HEK293 (cell line): Measurements from ENCODE around the gene TTLL1.

Experiments used
- CTCF ChIA-PET: fragments of 350-600 bp; formaldehyde crosslinking; extraction: SDS; loops from one replicate; lab custom pipeline; 2021; ENCODE audit warnings: antibody characterized with exemption; lab: Yijun Ruan, JAX
- POLR2A ChIA-PET: fragments of 300-600 bp; formaldehyde crosslinking; extraction: SDS; loops from one replicate; lab custom pipeline; 2020; ENCODE audit warnings: antibody characterized with exemption, inconsistent platforms; lab: Yijun Ruan, JAX
- H3K27ac ChIP-seq: fragments of 200-500 bp; sonication (Bioruptor generic); 2 replicates; pipeline ENCODE4 v1.5.1; 2014; ENCODE audit warnings: low read depth, low read length, control low read depth, inconsistent platforms; ENCODE audit errors: extremely low read depth
- H3K36me3 ChIP-seq, 2 experiments: fragments of 200-500 bp in 1 of 2; sonication (Bioruptor generic) in 1 of 2; 1 replicate in 1 of 2; 2 replicates in 1 of 2; pipeline ENCODE4 v1.5.1; 2014 to 2017; ENCODE audit warnings: inconsistent platforms in 2 of 2, low read length in 2 of 2; ENCODE audit not compliant: control insufficient read depth in 2 of 2, insufficient read depth in 1 of 2
- H3K4me1 ChIP-seq: fragments of 200-500 bp; sonication (Bioruptor generic); 2 replicates; pipeline ENCODE4 v1.5.1; 2014; ENCODE audit warnings: mild to moderate bottlenecking, low read length, inconsistent platforms; ENCODE audit not compliant: control insufficient read depth, insufficient read depth
- H3K4me3 ChIP-seq: 2 replicates; pipeline ENCODE4 v1.5.1; 2011; ENCODE audit warnings: low read depth, mild to moderate bottlenecking, control low read depth, low read length, moderate library complexity
- H3K9me3 ChIP-seq: fragments of 200-500 bp; sonication (Bioruptor generic); 2 replicates; pipeline ENCODE4 v1.5.1; 2014; ENCODE audit warnings: low read depth, low read length, inconsistent platforms; ENCODE audit not compliant: control insufficient read depth, insufficient read depth
- BCL11B ChIP-seq: fragments of 450-650 bp; formaldehyde crosslinking; IDR thresholded peaks from 2 replicates; pipeline ENCODE4 v1.5.1; 2016; ENCODE audit warnings: low read depth, missing biosample characterization, missing genetic modification characterization
- BCL6B ChIP-seq: fragments of 450-650 bp; formaldehyde crosslinking; IDR thresholded peaks from 2 replicates; pipeline ENCODE4 v1.5.1; 2017; ENCODE audit warnings: missing biosample characterization, missing genetic modification characterization
- FEZF1 ChIP-seq: fragments of 450-650 bp; formaldehyde crosslinking; IDR thresholded peaks from 2 replicates; pipeline ENCODE4 v1.5.1; 2016; ENCODE audit warnings: missing biosample characterization, missing genetic modification characterization
- GLIS2 ChIP-seq: fragments of 450-650 bp; formaldehyde crosslinking; IDR thresholded peaks from 2 replicates; pipeline ENCODE4 v1.5.1; 2016; ENCODE audit warnings: missing biosample characterization, missing genetic modification characterization
- KLF1 ChIP-seq: fragments of 450-650 bp; formaldehyde crosslinking; IDR thresholded peaks from 2 replicates; pipeline ENCODE4 v1.5.1; 2016; ENCODE audit warnings: missing biosample characterization, missing genetic modification characterization
- KLF17 ChIP-seq: fragments of 450-650 bp; formaldehyde crosslinking; IDR thresholded peaks from 2 replicates; pipeline ENCODE4 v1.5.1; 2016; ENCODE audit warnings: missing biosample characterization, missing genetic modification characterization
- KLF7 ChIP-seq: fragments of 450-650 bp; formaldehyde crosslinking; IDR thresholded peaks from 2 replicates; pipeline ENCODE4 v1.5.1; 2016; ENCODE audit warnings: missing biosample characterization, missing genetic modification characterization, borderline replicate concordance
- KLF9 ChIP-seq: fragments of 450-650 bp; formaldehyde crosslinking; IDR thresholded peaks from 2 replicates; pipeline ENCODE4 v1.5.1; 2016; ENCODE audit warnings: missing biosample characterization, missing genetic modification characterization, low read depth
- MEIS1 ChIP-seq: sonication (generic); formaldehyde crosslinking; IDR thresholded peaks from 2 replicates; pipeline ENCODE4 v1.8.1; 2022; ENCODE audit warnings: missing genetic modification reagents, mild to moderate bottlenecking, borderline replicate concordance
- PBX3 ChIP-seq: sonication (generic); formaldehyde crosslinking; IDR thresholded peaks from 2 replicates; pipeline ENCODE4 v1.8.1; 2022; ENCODE audit warnings: mild to moderate bottlenecking, moderate library complexity, missing genetic modification reagents
- SCRT1 ChIP-seq: fragments of 450-650 bp; formaldehyde crosslinking; IDR thresholded peaks from 2 replicates; pipeline ENCODE4 v1.5.1; 2016; ENCODE audit warnings: missing biosample characterization, missing genetic modification characterization, borderline replicate concordance
- SCRT2 ChIP-seq: fragments of 450-650 bp; formaldehyde crosslinking; IDR thresholded peaks from 2 replicates; pipeline ENCODE4 v1.5.1; 2016; ENCODE audit warnings: missing biosample characterization, missing genetic modification characterization
- SETDB1 ChIP-seq: IDR thresholded peaks from one replicate; pipeline ENCODE4 v1.6.1; 2017; ENCODE audit warnings: mild to moderate bottlenecking, low read length, moderate library complexity, mixed read lengths; ENCODE audit not compliant: insufficient read length
- SP2 ChIP-seq: fragments of 450-650 bp; formaldehyde crosslinking; IDR thresholded peaks from 2 replicates; pipeline ENCODE4 v1.5.1; 2016; ENCODE audit warnings: missing biosample characterization, missing genetic modification characterization
- SP3 ChIP-seq: fragments of 450-650 bp; formaldehyde crosslinking; IDR thresholded peaks from 2 replicates; pipeline ENCODE4 v1.5.1; 2016; ENCODE audit warnings: missing biosample characterization, missing genetic modification characterization
- SP7 ChIP-seq: fragments of 450-650 bp; formaldehyde crosslinking; IDR thresholded peaks from 2 replicates; pipeline ENCODE4 v1.5.1; 2016; ENCODE audit warnings: missing biosample characterization, missing genetic modification characterization
- ZBTB44 ChIP-seq: fragments of 450-650 bp; IDR thresholded peaks from 2 replicates; pipeline ENCODE4 v1.5.1; 2018; ENCODE audit warnings: missing biosample characterization, mild to moderate bottlenecking, missing genetic modification characterization
- ZFHX2 ChIP-seq: fragments of 450-650 bp; formaldehyde crosslinking; conservative IDR thresholded peaks from 2 replicates; pipeline ENCODE4 v1.5.1; 2016; ENCODE audit warnings: missing biosample characterization, missing genetic modification characterization
- ZIC2 ChIP-seq: fragments of 450-650 bp; formaldehyde crosslinking; IDR thresholded peaks from 2 replicates; pipeline ENCODE4 v1.5.1; 2016; ENCODE audit warnings: missing biosample characterization, missing genetic modification characterization
- ZNF10 ChIP-seq: fragments of 450-650 bp; formaldehyde crosslinking; IDR thresholded peaks from 2 replicates; pipeline ENCODE4 v1.5.1; 2017; ENCODE audit warnings: missing biosample characterization, missing genetic modification characterization
- ZNF133 ChIP-seq: fragments of 450-650 bp; formaldehyde crosslinking; IDR thresholded peaks from 2 replicates; pipeline ENCODE4 v1.5.1; 2016; ENCODE audit warnings: missing biosample characterization, missing genetic modification characterization
- ZNF366 ChIP-seq: fragments of 450-650 bp; formaldehyde crosslinking; conservative IDR thresholded peaks from 2 replicates; pipeline ENCODE4 v1.5.1; 2016; ENCODE audit warnings: missing biosample characterization, missing genetic modification characterization
- ZNF398 ChIP-seq: fragments of 450-650 bp; formaldehyde crosslinking; IDR thresholded peaks from 2 replicates; pipeline ENCODE4 v1.5.1; 2017; ENCODE audit warnings: missing biosample characterization, missing genetic modification characterization
- ZNF426 ChIP-seq: fragments of 450-650 bp; formaldehyde crosslinking; IDR thresholded peaks from 2 replicates; pipeline ENCODE4 v1.5.1; 2017; ENCODE audit warnings: missing biosample characterization, missing genetic modification characterization, mild to moderate bottlenecking, inconsistent platforms, moderate library complexity
- ZNF488 ChIP-seq: fragments of 450-650 bp; formaldehyde crosslinking; IDR thresholded peaks from 2 replicates; pipeline ENCODE4 v1.5.1; 2016; ENCODE audit warnings: missing biosample characterization, missing genetic modification characterization
- ZNF544 ChIP-seq: fragments of 450-650 bp; formaldehyde crosslinking; IDR thresholded peaks from 2 replicates; pipeline ENCODE4 v1.5.0; 2017; ENCODE audit warnings: missing biosample characterization, missing genetic modification characterization
- ZNF560 ChIP-seq: fragments of 450-650 bp; formaldehyde crosslinking; IDR thresholded peaks from 2 replicates; pipeline ENCODE4 v1.5.1; 2017; ENCODE audit warnings: missing biosample characterization, missing genetic modification characterization, borderline replicate concordance
- ZNF645 ChIP-seq: fragments of 450-650 bp; formaldehyde crosslinking; IDR thresholded peaks from 2 replicates; pipeline ENCODE4; 2016; ENCODE audit warnings: missing biosample characterization, missing genetic modification characterization
- ZNF658 ChIP-seq: fragments of 450-650 bp; formaldehyde crosslinking; IDR thresholded peaks from 2 replicates; pipeline ENCODE4; 2016; ENCODE audit warnings: missing biosample characterization, missing genetic modification characterization
- ZNF677 ChIP-seq: fragments of 450-650 bp; IDR thresholded peaks from 2 replicates; pipeline ENCODE4 v1.5.0; 2018; ENCODE audit warnings: missing biosample characterization, mild to moderate bottlenecking, missing genetic modification characterization, moderate library complexity

TTLL1 gene

GRCh38 chr22:43128928-43129424 lies 39.8 kb upstream of the TTLL1 start:
- peaks cover 3% of the 10 kb centered on the region for H3K4me1 ChIP-seq
- H3K27ac ChIP-seq: no peak overlapping the region; the same call in 1 of the 2 replicates
- POLR2A ChIA-PET: interaction anchor here (1.9 kb wide), 1 partner anchor 14 kb away, joined by 6 read pairs; the partner anchor contains the start of gene MCAT
- H3K36me3 ChIP-seq: peaks cover 12 to 31% of the 10 kb centered on the region in 2 experiments
- no peaks in the 10 kb centered on the region for H3K9me3 ChIP-seq
- no peak overlapping the region for H3K4me3 ChIP-seq
- CTCF ChIA-PET: no interaction called here
- TF ChIP-seq ZNF488 (tag by site-specific recombination): no peak
- no peak for TF ChIP-seq ZNF426 (tag by site-specific recombination)
- TF ChIP-seq KLF17 (tag by site-specific recombination): peak; percentile 30; the same call in 1 of the 2 replicates
- TF ChIP-seq SP2: peak; percentile 11; the same call in 1 of the 2 replicates
- TF ChIP-seq ZIC2 (tag by site-specific recombination): peak; percentile 88
- TF ChIP-seq SCRT1: peak; percentile 100
- no peak; the same call in 1 of the 2 replicates for TF ChIP-seq ZNF10 (tag by site-specific recombination)
- TF ChIP-seq ZNF677: no peak
- TF ChIP-seq KLF9: 0 out of 2 replicates have a peak, but pooled peaks have one; percentile 32
- no peak for TF ChIP-seq ZNF366 (tag by site-specific recombination)
- TF ChIP-seq SP3 (tag by site-specific recombination): peak; percentile 59
- no peak for TF ChIP-seq ZNF398 (tag by site-specific recombination)
- TF ChIP-seq GLIS2 (tag by site-specific recombination): peak; percentile 63
- no peak for TF ChIP-seq SETDB1
- TF ChIP-seq ZNF544 (tag by site-specific recombination): no peak
- peak; percentile 77 for TF ChIP-seq ZBTB44
- TF ChIP-seq FEZF1 (tag by site-specific recombination): peak; percentile 11; the same call in 1 of the 2 replicates
- no peak for TF ChIP-seq BCL11B (tag by site-specific recombination)
- TF ChIP-seq MEIS1 (CRISPR knock-in tag): no peak
- TF ChIP-seq SP7 (tag by site-specific recombination): peak; percentile 57; the same call in 1 of the 2 replicates
- no peak for TF ChIP-seq PBX3 (CRISPR knock-in tag)
- TF ChIP-seq ZNF133 (tag by site-specific recombination): no peak
- TF ChIP-seq ZNF560: no peak
- peak; percentile 96 for TF ChIP-seq KLF1
- TF ChIP-seq BCL6B (tag by site-specific recombination): no peak
- 0 out of 2 replicates have a peak, but pooled peaks have one; percentile 10 for TF ChIP-seq ZFHX2 (tag by site-specific recombination)
- no peak for TF ChIP-seq ZNF658 (tag by site-specific recombination)
- TF ChIP-seq KLF7 (tag by site-specific recombination): peak; percentile 90; the same call in 1 of the 2 replicates
- 0 out of 2 replicates have a peak, but pooled peaks have one; percentile 28 for TF ChIP-seq ZNF645 (tag by site-specific recombination)
- peak; percentile 100 for TF ChIP-seq SCRT2 (tag by site-specific recombination)
